Activated CD4-positive, alpha-beta T cell treated with anti-CD3 and anti-CD28 coated beads, Interleukin-2, amount 50 U/mL, for 48 hours (primary cell): ENCODE data around the gene GCN1.
A peak's percentile ranks its signal among the peaks of the same experiment; 100 is the strongest.

Source experiments
- DNase-seq, 2 experiments: peaks; one replicate each; pipeline ENCODE4 v3.0.0-alpha.2; 2020

Gene GCN1

GRCh38 chr12:120136093-120136770, 58.3 kb downstream of the GCN1 start:
- DNase-seq = no peak

DNA sequence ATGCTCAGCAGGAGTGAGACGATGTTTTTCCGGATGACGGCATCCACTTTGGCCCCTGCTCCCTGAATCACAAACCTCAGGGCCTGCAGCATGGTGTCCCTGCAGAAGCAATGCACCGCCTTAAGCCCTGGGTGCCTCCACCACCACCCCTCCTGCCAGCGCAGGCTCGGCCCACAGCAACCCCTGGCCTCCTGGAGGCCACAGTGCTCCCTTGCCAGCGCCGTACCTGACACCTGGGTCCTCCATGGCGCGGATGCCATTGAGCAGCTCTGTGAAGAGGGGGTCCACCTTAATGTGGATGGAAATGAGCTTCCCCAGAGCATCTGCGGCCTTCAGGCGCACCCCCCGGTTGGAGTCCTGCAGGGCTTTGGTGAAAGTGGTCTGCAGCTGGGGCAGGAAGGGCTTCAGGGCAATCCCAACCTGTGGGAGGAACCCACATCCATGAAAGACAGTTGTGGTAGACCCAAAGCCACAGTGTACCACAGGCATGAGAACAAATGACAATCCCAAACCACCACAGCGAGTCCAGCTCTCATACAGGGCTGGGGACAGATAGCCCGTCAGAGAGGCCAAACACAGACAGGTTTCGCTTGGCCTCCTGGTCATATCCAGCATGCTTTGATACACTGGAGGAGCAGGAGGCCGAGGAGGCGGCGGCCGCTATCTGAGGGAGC, 60.1 kb downstream of the GCN1 start:
- DNase-seq = no peak

GRCh38 chr12:120132863-120133385, 61.6 kb downstream of the GCN1 start:
- DNase-seq = no peak

DNA sequence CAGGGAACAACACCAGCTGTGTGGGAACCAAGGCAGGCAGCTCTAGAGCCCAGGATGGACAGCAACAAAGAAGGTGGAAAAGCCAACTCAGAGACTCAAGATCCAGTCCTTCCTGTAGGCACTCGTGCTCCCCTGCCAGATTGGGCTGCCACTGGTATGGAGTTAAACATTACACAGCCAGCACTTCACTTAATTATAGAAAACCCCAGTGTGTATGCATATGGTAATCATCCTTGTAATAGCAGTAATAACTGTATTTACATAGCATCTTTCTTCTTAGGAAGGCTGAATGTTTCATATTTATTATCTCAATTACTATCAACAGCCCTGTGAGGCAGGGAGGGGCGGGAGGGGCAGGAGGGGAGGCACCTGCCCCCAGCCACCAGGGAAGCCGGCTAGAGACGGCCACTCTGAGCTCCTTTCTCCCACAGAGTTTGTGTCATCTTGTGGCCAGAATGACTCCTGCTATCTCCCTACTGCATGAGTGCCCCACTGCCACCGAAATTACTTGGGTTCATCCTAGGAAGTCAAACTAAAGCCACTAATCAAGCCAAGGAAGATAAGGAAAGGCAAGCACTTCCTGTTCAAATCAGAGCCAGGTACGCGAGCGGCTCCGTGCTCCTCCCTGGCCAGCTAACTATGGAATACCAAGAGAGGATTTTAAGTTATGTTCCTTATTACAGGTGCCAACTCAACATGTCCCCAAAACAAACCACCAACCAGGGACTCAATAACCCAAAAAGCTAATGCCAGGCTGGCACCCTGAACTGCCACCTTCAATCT, 62.3 kb downstream of the GCN1 start:
- DNase-seq = no peak

DNA sequence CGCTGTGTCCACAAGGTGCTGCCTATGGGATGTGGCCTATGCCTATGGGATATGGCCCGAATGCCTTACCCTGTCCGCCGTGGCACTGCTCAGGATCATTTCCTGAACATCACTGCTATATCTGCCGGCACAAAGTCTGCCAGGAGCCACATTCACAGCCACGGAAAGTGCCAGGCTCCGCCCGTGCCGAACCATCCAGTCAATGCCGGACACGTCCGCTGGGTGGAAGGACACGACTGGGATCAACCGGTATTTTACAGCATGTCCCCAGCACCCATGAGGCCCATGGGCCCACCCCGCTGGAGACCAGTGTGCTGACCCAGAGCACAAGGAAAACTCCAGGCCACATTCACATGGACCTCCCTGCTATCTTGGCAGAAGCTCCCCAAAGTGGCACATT, 63.4 kb downstream of the GCN1 start:
- DNase-seq = no peak

GRCh38 chr12:120130011-120130410, 64.5 kb downstream of the GCN1 start:
- no peak for DNase-seq

GRCh38 chr12:120126635-120127005, 67.9 kb downstream of the GCN1 start:
- DNase-seq = peak; percentile 25 to 44

DNA sequence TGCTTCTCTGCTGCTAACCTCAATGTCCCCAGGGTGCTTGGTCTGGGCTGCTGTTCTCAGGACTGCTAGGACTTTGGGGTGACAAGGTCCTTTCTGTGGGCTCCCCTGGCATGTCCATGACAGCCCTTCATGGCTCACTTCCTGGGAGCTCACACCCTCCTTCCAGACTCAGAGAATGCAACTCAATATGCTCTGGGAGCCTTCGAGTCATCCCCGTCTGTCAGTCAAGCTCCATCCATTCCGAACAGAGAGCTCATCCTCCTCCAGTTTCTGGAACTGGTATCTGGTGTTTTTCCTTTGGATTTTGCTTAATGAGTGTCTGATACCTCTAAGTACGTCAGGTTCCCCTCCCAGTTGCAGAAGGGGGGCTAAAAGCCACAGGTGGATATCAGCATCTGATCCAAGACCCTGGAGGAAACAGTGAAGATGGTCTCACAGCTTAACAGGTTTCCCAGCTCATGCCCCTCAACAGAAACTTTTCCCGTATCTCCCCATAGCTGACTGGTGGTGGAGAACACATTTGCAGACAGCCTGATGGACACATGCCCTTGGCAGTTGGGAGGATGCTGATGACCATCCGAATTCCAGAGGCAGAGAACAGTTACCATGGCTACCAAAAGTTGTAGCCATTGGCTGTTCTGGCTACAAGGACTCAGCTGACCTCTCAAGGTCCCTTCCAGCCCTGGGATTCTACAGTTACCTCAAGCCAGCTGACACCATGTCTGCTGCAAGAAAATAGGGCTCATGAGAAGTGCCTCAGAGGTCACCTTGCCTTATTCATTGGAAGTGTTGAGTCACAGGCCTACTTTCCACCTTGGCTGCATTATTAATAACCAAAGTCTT, 68.5 kb downstream of the GCN1 start:
- no peak for DNase-seq

DNA sequence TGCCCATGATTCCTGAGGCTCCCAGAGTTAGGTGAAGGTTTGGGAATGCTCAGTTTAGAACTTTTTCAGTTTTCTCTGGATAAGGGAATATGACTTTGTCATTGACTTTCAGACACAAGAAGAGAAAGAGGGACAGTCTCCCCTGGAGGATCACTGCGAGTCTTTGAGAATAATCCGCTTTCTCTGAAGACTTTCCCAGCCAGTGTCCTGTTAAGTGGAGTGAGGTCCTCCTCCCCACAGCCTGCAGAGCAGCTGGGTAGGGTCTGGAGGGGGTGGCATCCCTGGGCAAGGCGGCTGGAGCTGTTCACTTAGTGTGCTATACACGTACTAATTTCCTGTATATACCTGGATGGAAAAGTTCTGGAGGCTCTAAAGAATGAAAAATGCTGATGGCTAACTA, 69.5 kb downstream of the GCN1 start:
- DNase-seq = no peak

DNA sequence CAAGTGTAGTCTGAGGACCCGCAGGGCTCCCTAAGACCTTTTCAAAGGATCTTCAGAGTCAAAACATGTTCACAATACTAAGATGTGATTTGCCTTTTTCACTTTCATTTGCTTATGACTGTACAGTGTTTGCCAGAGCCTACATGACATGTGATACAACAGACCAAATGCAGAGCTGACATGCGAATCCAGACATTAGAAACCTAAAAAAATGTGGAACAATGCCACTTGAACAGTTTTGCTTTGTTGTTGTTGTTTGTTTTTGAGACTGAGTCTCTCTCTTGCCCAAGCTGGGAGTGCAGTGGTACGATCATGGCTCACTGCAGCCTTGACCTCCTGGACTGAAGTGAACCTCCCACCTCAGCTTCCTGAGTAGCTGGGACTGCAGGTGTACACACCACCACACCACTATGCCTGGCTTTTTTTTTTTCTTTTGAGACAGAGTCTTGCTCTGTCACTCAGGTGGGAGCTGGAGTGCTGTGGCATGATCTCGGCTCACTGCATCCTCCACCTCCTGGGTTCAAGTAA, 72.7 kb downstream of the GCN1 start:
- peak in 1 of 2 experiments; percentile 24 for DNase-seq

DNA sequence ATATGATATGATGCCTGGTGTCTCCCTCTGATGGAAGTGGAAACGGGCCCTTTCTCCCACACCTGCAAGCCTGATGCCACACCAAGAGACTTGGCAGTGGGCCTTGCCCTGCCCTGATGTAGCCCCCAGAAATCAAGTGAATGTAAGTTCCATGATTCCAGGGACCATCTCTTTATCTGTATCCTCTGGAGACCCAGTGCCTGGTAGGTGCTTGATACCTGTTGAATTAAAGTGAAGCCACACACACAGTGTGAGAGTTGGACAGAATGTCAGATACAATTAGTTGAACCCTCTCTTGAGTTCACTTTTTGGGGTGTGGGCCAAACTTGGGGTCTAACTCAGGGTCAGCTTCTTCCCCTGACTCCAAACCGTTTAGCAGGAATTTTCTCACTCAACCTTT, 73.2 kb downstream of the GCN1 start:
- DNase-seq = no peak

DNA sequence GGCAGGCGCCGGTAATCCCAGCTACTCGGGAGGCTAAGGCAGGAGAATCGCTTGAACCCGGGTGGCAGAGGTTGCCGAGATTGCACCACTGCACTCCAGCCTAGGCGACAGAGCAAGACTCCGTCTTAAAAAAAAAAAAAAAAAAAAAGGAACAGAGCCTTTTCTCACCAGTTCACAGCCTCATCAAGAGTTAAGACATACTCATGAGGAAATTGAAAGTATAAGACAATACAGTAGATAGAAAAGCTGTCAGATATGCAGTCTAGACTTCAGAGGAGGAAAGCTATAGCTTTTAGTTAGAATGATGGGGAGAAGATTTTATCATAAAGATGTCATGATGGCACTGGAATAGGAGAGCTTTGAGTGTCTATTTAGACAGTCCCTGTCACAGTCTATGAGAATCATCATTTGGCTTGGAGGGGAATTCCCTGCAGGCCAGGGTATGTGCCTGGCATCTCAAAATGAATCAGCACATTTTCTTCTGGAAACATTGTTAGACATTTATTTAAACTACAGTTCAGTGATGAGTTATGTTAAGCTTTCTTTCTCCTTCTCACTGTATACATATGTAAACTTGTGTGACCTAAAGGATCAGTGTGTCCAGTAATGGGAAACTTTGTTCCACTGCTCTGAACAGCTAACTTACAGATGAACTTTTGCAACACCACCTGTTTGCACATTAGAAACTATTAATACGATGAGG, 75.1 kb downstream of the GCN1 start:
- DNase-seq = peak; percentile 45 to 56

DNA sequence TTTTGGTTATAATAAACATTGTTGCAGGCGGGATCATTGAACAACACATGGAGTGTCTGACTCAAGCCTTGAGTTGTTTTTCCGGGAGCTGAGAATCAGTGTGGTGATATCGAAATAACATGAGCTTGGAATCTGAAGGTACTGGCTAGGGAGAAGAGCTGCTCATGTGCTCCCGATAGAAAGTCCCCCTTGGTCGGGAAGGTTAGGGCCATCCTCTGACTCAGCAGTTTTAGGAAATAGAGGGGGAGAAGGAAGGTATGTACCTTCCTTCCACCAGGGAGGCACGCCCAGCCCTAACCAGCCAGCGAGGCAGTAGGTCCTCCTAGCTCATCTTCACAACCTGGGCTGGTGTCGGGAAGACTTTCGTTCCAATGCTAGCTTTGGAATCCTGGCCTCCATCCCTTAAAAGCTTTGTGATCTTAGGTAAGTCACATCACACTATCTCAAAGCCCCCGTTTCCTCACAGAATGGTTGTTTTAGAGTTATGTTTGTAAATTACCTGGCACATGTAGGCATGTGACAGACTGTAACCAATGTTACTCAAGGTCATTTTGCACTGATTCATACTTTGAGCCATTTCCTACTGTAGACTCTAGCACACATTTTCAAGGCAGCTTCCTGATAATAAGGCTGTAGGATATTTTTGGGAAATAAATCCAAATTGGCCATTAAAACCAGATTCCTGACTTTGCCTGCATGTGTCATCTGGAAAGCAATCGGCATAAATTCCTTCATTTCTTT, 76.0 kb downstream of the GCN1 start:
- DNase-seq = no peak

- DNase-seq = no peak
These were observed 76.6 kb downstream of the GCN1 start for GRCh38 chr12:120117961-120118320.

DNA sequence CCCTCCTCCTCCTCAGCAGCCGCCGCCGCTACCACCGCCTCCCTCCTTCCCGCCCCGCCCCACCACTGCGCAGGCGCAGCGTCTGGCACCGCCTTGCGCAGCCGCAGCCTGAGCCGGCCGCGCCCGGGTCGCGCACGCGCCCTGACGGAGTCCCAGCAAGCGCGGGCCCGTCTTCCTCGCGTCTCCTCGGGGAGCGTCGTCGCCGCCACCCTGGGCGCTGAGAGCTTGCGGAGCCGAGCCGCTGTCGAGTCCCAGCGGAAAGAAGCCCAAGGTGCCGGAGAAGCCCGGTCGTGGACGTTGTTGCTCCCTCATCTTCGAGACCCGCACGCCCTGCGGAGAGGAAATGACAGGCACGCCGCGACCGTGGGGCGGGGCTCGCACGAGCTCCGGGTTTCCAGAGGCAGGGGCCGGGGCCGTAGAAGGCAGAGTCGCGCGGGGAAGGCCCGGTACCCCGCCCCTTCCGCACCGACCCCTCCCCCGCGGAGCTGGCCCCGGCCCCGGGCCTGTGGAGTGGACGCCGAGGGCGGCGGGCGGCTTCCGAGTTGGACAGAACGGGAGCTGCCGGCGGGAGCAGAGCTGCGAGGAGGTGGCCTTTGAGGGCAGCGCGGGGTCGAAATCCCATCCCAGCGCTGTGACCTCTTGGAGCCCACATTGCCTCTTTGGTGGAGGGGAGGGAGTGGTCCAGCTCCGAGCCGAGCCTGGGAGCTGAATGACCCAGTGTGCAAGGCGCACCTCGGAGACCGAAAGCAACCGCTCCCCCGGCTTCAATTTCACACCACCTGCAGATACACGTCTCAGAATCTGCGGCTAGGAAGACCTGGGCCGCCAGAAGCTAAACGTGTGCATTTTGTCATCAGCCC, 77.5 kb downstream of the GCN1 start:
- DNase-seq = peak; percentile 97 to 98

DNA sequence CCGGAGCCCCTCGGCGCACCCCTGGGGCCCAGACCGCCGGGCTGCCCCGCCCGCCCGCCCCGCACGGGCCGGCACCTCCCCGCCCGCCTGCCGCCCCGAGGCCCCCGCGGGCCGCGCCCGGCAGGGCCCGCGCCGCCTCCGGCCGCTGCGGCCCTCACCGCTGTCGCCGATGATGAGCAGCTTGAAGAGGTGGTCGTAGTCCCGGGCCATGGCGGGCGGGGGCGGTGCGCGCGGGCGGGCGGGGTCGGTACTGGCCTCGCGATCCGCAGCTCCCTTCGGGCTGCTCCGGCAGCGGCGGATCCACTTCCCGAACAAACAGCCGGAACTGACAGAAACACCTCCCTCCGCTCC, 78.1 kb downstream of the GCN1 start, which contains the start of gene RAB35:
Gene RAB35 (minus strand): TSS at position 313 of the 351 bp plus-strand sequence. CDS start 103 bp downstream, at position 210.
- no peak for DNase-seq

- peak; percentile 48 to 59 for DNase-seq
These were observed 78.6 kb downstream of the GCN1 start for GRCh38 chr12:120115692-120116440.

DNA sequence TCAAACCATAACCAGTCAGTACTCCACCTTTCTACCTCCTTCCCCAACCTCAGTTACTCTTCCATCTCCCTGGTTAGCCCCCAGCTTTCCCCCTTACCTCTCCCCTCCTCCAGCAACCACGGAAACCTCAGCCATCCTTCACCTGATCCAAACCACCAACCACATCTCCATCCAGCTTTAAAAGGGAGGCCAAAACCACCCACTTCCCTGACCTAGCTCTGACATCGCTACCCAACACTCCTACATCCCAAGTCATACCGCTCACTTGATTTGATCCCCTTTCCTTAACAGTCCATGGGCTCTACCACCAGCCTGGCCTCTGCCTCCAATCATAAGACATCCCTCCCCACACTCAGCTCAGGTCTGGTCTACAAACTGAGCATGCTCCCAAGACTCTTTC, 79.4 kb downstream of the GCN1 start:
- DNase-seq = no peak
